Ishikawa (cell line): ENCODE results near the gene NTM.

Experiments used
- CEBPB ChIP-seq: IDR thresholded peaks from 2 replicates; pipeline ENCODE4 v1.6.1; 2012
- CREB1 ChIP-seq: IDR thresholded peaks from 2 replicates; pipeline ENCODE4 v1.6.1; 2012; ENCODE audit warnings: low read depth
- EGR1 ChIP-seq: IDR thresholded peaks from 2 replicates; pipeline ENCODE4 v1.6.1; 2012
- EP300 ChIP-seq: IDR thresholded peaks from 2 replicates; pipeline ENCODE4 v1.6.1; 2012; ENCODE audit warnings: borderline replicate concordance
- FOXM1 ChIP-seq: IDR thresholded peaks from 2 replicates; pipeline ENCODE4 v1.6.1; 2012; ENCODE audit warnings: low read depth, borderline replicate concordance
- MAX ChIP-seq: IDR thresholded peaks from 2 replicates; pipeline ENCODE4 v1.6.1; 2012
- NFIC ChIP-seq: IDR thresholded peaks from 2 replicates; pipeline ENCODE4 v1.6.1; 2012
- RAD21 ChIP-seq: IDR thresholded peaks from 2 replicates; pipeline ENCODE4 v1.6.1; 2012; ENCODE audit warnings: low read depth
- REST ChIP-seq: IDR thresholded peaks from 2 replicates; pipeline ENCODE4 v1.6.1; 2012; ENCODE audit warnings: low read depth, mild to moderate bottlenecking
- TAF1 ChIP-seq: IDR thresholded peaks from 2 replicates; pipeline ENCODE4 v1.6.1; 2012; ENCODE audit warnings: low read depth, mild to moderate bottlenecking
- TCF12 ChIP-seq: IDR thresholded peaks from 2 replicates; pipeline ENCODE4 v1.6.1; 2012; ENCODE audit warnings: low read depth
- TEAD4 ChIP-seq: IDR thresholded peaks from 2 replicates; pipeline ENCODE4 v1.6.1; 2012
- USF1 ChIP-seq: IDR thresholded peaks from 2 replicates; pipeline ENCODE4 v1.6.1; 2012
- YY1 ChIP-seq: IDR thresholded peaks from 2 replicates; pipeline ENCODE4 v1.6.1; 2012; ENCODE audit warnings: low read depth
- ZBTB7A ChIP-seq: IDR thresholded peaks from 2 replicates; pipeline ENCODE4 v1.6.1; 2012; ENCODE audit warnings: low read depth

Gene NTM

GRCh38 chr11:131418189-131418588, 47.8 kb downstream of the NTM start:
- TF ChIP-seq EGR1 = no peak
- no peak for TF ChIP-seq REST
- no peak for TF ChIP-seq TAF1
- no peak for TF ChIP-seq FOXM1
- no peak for TF ChIP-seq TEAD4
- no peak for TF ChIP-seq MAX
- no peak for TF ChIP-seq USF1
- TF ChIP-seq NFIC = no peak
- no peak for TF ChIP-seq RAD21
- TF ChIP-seq TCF12 = no peak
- TF ChIP-seq CREB1 = no peak
- TF ChIP-seq EP300 = no peak
- TF ChIP-seq YY1 = no peak
- TF ChIP-seq ZBTB7A = no peak
- TF ChIP-seq CEBPB = no peak

- TF ChIP-seq ZBTB7A (no peak), YY1 (no peak), CEBPB (no peak), FOXM1 (no peak), TAF1 (no peak), RAD21 (no peak), EP300 (no peak), USF1 (no peak), TCF12 (no peak), MAX (no peak), EGR1 (no peak), NFIC (no peak), CREB1 (no peak), TEAD4 (no peak), REST (no peak)
Measured at GRCh38 chr11:131421066-131421855, 50.8 kb downstream of the NTM start.

- no peak for TF ChIP-seq NFIC
- TF ChIP-seq MAX = no peak
- TF ChIP-seq CEBPB = no peak
- TF ChIP-seq TCF12 = no peak
- no peak for TF ChIP-seq TAF1
- no peak for TF ChIP-seq YY1
Measured at GRCh38 chr11:131422029-131422428, 51.6 kb downstream of the NTM start.

- no peak for TF ChIP-seq EP300
- no peak for TF ChIP-seq CEBPB
- TF ChIP-seq NFIC = no peak
- no peak for TF ChIP-seq EGR1
- TF ChIP-seq FOXM1 = no peak
- TF ChIP-seq TCF12 = no peak
- no peak for TF ChIP-seq CREB1
- TF ChIP-seq TEAD4 = no peak
- TF ChIP-seq RAD21 = no peak
- no peak for TF ChIP-seq REST
- TF ChIP-seq ZBTB7A = no peak
- TF ChIP-seq YY1 = no peak
- no peak for TF ChIP-seq USF1
- TF ChIP-seq TAF1 = no peak
- no peak for TF ChIP-seq MAX
Measured at GRCh38 chr11:131422496-131422895, 52.1 kb downstream of the NTM start.
